DOHH2 (cell line): Measurements from ENCODE around the gene C11orf68.

ENCODE experiments used
- H3F3A ChIP-seq: fragments of 200-600 bp; sonication (generic), shearing (Covaris generic); 2 replicates; pipeline ENCODE4 v1.6.0; 2016; ENCODE audit warnings: antibody characterized with exemption, mild to moderate bottlenecking; ENCODE audit not compliant: control insufficient read depth, insufficient read depth
- H3K27ac ChIP-seq: fragments of 200-600 bp; sonication (generic); 2 replicates; pipeline ENCODE4 v1.5.1; 2014; ENCODE audit warnings: low read depth, mild to moderate bottlenecking, low read length, moderate library complexity
- H3K27me3 ChIP-seq: fragments of 200-600 bp; sonication (generic); 2 replicates; pipeline ENCODE4 v1.6.1; 2014; ENCODE audit warnings: mild to moderate bottlenecking, low read length, mixed read lengths; ENCODE audit not compliant: control insufficient read depth
- H3K36me3 ChIP-seq: fragments of 200-600 bp; sonication (generic); 2 replicates; pipeline ENCODE4 v1.6.1; 2014; ENCODE audit warnings: mild to moderate bottlenecking, low read length, moderate library complexity, mixed read lengths; ENCODE audit not compliant: control insufficient read depth
- H3K4me1 ChIP-seq: fragments of 200-600 bp; sonication (generic); 2 replicates; pipeline ENCODE4 v1.6.1; 2014; ENCODE audit warnings: mild to moderate bottlenecking, low read length, mixed read lengths; ENCODE audit not compliant: control insufficient read depth
- H3K4me2 ChIP-seq: fragments of 200-600 bp; sonication (generic); 2 replicates; pipeline ENCODE4 v1.6.0; 2014; ENCODE audit warnings: mild to moderate bottlenecking, low read length, moderate library complexity
- H3K4me3 ChIP-seq: fragments of 200-600 bp; sonication (generic); 2 replicates; pipeline ENCODE4 v1.5.1; 2014; ENCODE audit warnings: mild to moderate bottlenecking, low read length, mixed read lengths
- H3K79me2 ChIP-seq: fragments of 200-600 bp; sonication (generic); 2 replicates; pipeline ENCODE4 v1.6.1; 2014; ENCODE audit warnings: mild to moderate bottlenecking, low read length, mixed read lengths; ENCODE audit not compliant: control insufficient read depth
- H3K9me2 ChIP-seq: fragments of 200-600 bp; sonication (generic); replicated peaks from 2 replicates; pipeline ENCODE4 v1.6.1; 2014; ENCODE audit warnings: mild to moderate bottlenecking, low read length, mixed read lengths; ENCODE audit not compliant: control insufficient read depth
- H3K9me3 ChIP-seq: fragments of 200-600 bp; sonication (generic); 2 replicates; pipeline ENCODE4 v1.6.1; 2014; ENCODE audit warnings: antibody characterized with exemption, low read length, mixed read lengths; ENCODE audit not compliant: control insufficient read depth, insufficient read depth
- H4K20me1 ChIP-seq: fragments of 200-600 bp; sonication (generic); 2 replicates; pipeline ENCODE4 v1.6.0; 2014; ENCODE audit warnings: low read depth, mild to moderate bottlenecking, antibody characterized with exemption, low read length, moderate library complexity; ENCODE audit not compliant: control insufficient read depth, insufficient read depth
- EZH2phosphoT487 ChIP-seq: fragments of 200-600 bp; sonication (generic); IDR thresholded peaks from 2 replicates; pipeline ENCODE4 v1.6.1; 2017; ENCODE audit warnings: borderline replicate concordance, mild to moderate bottlenecking, antibody characterized with exemption, low read length, moderate library complexity, mixed read lengths
- TF ChIP-seq, protein P1 (sequence below): fragments of 200-600 bp; sonication (generic); IDR thresholded peaks from one replicate; pipeline ENCODE4 v1.5.1; 2014; ENCODE audit warnings: antibody characterized with exemption, mild to moderate bottlenecking, low read depth, low read length; ENCODE audit not compliant: poor library complexity, severe bottlenecking

Gene C11orf68

DNA sequence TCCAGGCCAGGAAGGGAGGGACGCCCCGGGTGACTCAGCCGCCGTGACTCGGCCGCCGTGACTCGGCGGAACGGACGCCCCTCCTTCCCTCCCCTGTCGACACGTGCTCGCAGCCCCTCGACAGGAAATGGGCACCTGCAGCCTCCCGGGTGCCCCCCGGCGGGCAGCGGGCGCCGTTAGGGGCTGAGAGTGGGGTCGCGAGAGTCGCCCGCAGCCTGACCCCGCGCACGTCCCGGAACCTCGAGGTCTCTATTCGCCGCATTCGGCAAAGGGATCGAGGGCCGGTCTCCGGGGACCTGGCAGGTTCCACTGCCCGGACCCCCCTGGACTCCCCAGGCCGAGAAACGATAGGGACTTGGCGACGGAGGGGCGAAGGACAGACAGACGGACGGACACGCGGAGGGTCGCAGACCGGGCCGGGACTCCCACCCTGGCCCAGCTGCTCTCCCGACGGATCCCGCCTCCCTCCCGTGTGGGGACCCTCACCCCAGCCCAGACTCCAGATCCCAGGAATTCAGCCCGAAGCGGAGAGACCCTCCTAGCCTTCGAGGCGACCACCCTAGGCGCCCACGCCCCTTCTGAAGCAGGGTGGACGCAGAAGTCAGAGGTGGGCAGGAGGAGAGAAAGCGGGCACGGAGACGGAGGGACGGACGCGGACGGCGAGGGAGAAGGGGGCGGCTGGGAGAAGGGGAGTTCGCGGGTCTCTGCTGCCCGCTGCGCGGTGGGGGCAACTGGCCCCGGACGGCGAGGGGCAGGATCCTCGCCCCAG lies 19.3 kb downstream of the C11orf68 start:
- Histone ChIP-seq H3K36me3 (no peaks in the 10 kb centered on the region), H3K4me1 (peaks cover 18% of the 10 kb centered on the region), H3K4me2 (peak overlapping the region; percentile 76), H3K79me2 (no peaks in the 10 kb centered on the region), H3K9me2 (no peaks in the 10 kb centered on the region), H3K27me3 (peaks cover 41% of the 10 kb centered on the region), H3K9me3 (no peaks in the 10 kb centered on the region), H4K20me1 (no peaks in the 10 kb centered on the region), H3K27ac (no peak overlapping the region), H3K4me3 (peak overlapping the region; percentile 69), H3F3A (peaks cover 5% of the 10 kb centered on the region; the same call in 1 of the 2 replicates)
- TF ChIP-seq, protein P1, sequence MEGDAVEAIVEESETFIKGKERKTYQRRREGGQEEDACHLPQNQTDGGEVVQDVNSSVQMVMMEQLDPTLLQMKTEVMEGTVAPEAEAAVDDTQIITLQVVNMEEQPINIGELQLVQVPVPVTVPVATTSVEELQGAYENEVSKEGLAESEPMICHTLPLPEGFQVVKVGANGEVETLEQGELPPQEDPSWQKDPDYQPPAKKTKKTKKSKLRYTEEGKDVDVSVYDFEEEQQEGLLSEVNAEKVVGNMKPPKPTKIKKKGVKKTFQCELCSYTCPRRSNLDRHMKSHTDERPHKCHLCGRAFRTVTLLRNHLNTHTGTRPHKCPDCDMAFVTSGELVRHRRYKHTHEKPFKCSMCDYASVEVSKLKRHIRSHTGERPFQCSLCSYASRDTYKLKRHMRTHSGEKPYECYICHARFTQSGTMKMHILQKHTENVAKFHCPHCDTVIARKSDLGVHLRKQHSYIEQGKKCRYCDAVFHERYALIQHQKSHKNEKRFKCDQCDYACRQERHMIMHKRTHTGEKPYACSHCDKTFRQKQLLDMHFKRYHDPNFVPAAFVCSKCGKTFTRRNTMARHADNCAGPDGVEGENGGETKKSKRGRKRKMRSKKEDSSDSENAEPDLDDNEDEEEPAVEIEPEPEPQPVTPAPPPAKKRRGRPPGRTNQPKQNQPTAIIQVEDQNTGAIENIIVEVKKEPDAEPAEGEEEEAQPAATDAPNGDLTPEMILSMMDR, result no peak
- TF ChIP-seq EZH2phosphoT487, result no peak

- Histone ChIP-seq H3K79me2 (peaks cover 2% of the 10 kb centered on the region; the same call in 1 of the 2 replicates), H3K27me3 (peaks cover 41% of the 10 kb centered on the region), H3K4me2 (peak overlapping the region; percentile 76)
These were observed 20.1 kb downstream of the C11orf68 start for GRCh38 chr11:65898656-65899355.

GRCh38 chr11:65897020-65897471 lies 21.8 kb downstream of the C11orf68 start:
- Histone ChIP-seq H3F3A (peaks cover 13% of the 10 kb centered on the region), H3K79me2 (peaks cover 18% of the 10 kb centered on the region), H3K9me3 (no peaks in the 10 kb centered on the region), H3K4me3 (no peak overlapping the region), H3K4me1 (peaks cover 41% of the 10 kb centered on the region), H3K27ac (no peak overlapping the region), H3K9me2 (no peaks in the 10 kb centered on the region), H3K4me2 (no peak overlapping the region), H4K20me1 (0 out of 2 replicates have a peak, but pooled peaks cover under 1% of the 10 kb centered on the region), H3K27me3 (peaks cover 26% of the 10 kb centered on the region), H3K36me3 (peaks cover 2% of the 10 kb centered on the region; the same call in 1 of the 2 replicates)
- TF ChIP-seq, protein P1, result no peak
- TF ChIP-seq EZH2phosphoT487, result no peak

More at GRCh38 chr11:65898656-65899355, 20.1 kb downstream of the C11orf68 start:
- peaks cover 24% of the 10 kb centered on the region for H3K4me1 ChIP-seq
- H3F3A ChIP-seq, result peaks cover 7% of the 10 kb centered on the region; the same call in 1 of the 2 replicates
- H3K4me3 ChIP-seq, result peak overlapping the region; percentile 69; the same call in 1 of the 2 replicates
- no peaks in the 10 kb centered on the region for H3K9me2 ChIP-seq
- H3K27ac ChIP-seq, result no peak overlapping the region
- TF ChIP-seq, protein P1, result no peak
- TF ChIP-seq EZH2phosphoT487, result no peak
- no peaks in the 10 kb centered on the region for H3K36me3 ChIP-seq
- no peaks in the 10 kb centered on the region for H3K9me3 ChIP-seq
- H4K20me1 ChIP-seq, result no peaks in the 10 kb centered on the region
